ENCODE data around the gene CLEC4M.
"Not testable (repeated sequence)": the region's sequence is repeated elsewhere in the genome, so short reads cannot be mapped to it uniquely, and the experiment has no call there.

The CLEC4M gene

DNA sequence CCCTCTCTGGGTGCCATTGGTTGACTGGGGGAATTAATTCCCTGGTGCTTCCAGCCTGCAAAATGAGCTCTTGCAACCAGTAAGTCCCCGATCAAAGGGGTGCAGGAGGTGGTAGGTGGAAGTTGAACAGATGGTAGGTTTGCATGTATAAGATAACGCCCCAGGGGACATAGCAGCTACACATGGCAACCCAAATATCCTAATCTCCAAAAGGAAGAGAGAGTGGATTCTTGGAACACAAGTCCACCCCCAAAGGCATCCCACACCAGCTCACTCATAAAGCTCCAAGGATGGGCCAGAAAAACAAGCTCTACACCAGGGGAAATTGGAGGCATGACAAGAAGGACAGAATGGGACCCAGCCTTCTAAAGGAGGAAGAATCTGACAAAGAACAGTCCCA lies 20.5 kb upstream of the CLEC4M start:
- DNase-seq (ENCODE audit: low read depth) = no peak

DNA sequence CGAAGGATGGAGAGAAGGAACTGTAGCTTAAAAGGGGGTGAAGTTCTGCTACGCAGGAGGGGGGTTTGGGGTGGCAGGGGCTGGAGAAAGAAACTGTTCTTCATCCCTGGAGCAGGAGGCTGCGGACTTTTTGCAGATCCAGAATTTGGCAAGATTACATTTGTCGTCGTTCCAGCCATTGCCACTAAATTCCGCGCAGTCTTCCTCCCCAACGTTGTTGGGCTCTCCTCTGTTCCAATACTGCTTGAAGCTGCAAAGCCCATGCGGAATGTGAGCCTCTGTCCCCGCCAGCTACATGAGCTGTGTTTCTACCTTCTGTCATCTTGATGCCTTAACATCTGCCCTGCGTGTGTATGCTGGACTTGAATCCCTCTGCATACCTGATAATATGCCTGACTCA lies 20.1 kb upstream of the CLEC4M start:
- DNase-seq (ENCODE audit: low read depth) = no peak

DNA sequence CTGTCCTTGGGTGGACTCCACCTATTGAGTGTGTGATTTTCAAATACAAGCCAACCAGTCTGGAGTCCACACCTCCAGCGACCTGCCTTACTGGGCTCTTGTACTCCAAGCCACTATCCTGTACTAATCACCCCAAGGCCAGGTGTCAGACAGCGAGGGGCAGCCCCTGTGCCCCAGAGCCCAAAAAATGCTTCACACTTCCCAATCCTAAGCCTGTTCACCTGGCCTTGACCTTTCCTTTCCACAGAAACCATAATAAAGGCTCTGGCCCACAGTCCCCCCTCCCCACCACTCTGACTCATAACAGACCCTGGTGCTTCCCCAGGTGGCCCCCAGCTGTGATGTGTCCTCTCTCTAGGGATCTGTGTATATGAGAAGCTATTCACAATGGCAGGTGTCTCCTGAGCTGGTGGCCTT lies 19.6 kb upstream of the CLEC4M start:
- DNase-seq (ENCODE audit: low read depth) = no peak

DNA sequence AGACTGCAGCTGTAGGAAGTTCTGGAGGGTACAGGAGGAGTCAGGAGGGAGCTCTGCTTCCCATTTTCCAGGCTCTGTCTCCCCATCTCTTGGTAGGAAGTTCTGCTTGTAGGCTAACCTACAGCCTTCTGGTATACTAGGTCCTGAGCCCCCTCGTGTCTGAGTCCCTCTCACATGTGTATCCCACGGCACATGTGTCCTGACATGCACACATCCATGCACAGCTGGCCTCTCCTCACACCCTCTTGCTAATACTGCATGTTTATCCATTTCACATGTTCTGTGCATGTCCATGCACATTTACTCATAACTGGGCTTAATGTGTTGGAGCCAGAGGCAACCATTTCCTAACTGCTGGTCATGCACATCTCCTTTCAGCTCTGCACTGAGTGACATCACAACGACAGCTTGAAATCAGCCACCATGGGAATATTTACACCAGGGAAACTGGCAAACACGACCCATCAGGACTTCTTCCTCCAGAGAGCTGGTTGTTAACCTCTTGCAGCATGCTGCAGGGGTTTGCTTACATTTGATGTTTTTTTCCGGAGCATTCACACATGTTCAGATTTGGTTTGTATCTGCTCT lies 18.8 kb upstream of the CLEC4M start:
- DNase-seq (ENCODE audit: low read depth) = no peak

DNA sequence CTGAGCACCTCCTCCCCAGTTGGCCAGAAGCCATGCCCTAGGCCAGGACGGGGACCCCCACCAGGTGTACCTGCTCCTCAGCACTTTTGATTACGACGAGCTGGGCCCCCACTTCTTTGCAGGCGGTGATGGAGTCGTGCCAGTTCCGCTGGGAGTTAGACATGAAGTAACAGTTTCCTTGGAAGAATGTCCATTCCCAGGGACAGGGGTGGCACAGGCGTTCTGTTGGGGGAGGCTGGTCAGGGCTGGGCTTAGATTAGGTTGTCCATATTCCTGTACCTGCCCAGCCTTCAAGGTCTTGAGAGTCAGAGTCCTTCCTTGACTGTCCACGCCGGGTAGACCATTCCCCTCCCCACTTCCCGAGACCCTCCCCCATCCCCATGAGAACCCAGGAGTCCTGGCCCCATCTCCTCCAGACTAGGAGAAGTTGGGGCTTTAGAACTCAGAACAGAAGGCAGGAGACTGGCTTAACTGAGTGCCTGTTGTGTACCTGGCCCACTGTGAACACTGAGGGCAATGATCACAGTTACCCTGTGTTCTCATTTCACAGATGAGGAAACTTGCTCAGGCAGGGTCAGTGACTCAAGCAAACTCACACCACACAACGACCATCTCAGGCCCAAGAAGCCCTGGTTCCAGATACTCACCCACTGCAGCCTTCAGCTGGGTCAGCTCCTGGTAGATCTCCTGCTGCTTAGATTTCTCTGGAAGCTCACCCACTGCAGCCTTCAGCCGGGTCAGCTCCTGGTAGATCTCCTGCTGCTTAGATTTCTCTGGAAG lies 18.0 kb upstream of the CLEC4M start:
- DNase-seq (ENCODE audit: low read depth) = no peak

DNA sequence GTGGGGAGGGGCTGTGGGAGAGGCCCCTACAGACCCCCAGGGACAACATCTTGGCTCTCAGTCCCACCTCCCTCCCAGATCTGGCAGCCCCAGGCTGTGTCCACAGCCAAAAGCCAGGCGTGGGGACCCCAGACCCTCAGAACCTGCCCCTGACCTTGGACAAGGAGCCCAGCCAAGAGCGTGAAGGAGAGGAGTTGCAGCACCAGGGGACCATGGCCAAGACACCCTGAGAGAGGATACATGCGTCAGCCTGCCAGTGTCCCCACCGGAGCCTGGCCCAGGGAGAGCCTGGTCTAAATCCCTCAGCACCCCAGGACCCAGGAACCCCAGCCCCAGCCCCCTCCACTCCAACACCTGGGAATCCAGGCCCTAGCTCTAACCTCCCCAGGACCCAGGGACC lies 16.7 kb upstream of the CLEC4M start:
- DNase-seq (ENCODE audit: low read depth) = not testable (repeated sequence)

DNA sequence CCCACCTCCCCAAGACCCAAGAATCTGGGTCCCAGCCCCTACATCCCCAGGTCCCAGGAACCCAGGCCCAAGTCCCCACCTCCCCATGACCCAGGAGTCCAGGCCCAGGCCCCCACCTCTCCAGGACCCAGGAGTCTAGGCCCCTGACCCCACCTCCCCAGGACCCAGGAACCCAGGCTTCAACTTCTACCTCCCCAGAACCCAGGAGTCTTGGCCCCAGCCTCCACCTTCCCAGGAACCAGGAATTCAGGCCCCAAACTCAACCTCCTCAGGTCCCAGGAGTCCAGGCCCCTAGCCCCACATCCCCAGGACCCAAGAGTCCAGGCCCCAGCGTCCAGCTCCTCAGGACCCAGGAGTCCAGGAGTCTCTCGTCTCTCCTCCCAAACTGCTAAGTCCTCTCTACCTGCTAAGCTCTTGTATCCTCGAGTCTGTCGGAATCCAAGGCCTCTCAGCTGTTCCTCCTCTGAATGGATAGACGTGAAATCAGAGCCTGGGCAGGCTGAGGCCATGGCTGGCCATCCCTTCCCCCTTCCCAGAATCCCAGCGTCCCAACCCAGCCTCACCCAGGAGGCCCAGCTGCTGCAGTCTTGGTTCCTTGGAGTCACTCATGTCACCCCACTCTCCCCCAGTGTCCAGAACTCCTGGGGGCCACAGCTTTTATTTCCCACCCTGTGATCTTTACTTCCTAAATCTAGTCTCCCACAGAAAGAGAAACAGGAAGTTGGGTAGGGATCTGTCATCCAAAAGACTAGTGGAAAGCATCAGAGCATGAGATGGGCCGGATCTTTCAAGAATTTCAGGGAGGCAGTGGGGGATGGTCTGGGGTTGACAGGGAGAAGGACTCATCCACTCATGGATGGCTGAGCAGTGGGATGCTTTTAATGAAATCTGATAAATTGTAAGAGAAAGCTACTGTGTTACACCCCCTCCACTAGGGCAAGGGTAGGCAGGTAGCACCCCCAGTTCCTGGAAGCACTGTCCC lies 15.8 kb upstream of the CLEC4M start, which contains the start of gene CD209:
CD209 (minus strand) TSS at position 632 of the 982 bp plus-strand sequence; CDS start at position 609, 23 bp downstream.
- no peak for DNase-seq (ENCODE audit: low read depth)

DNA sequence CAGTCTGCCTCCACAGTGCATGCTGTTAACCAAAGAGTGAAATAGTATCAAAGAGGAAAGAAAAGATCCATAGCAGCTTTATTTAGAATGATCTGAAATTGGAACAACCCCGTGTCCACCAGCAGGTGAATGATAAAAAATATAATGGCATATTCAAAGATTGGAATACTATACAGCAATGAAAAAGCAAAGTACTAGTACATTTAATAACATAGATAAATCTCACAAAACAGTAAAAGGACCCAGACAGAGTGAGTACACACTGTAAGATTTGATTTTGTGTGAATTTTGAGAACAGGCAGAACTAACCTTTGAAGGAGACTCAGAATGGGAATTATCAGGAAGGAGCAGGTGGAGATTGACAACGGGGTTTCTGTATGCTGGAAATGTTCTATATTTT lies 14.9 kb upstream of the CLEC4M start:
- DNase-seq (ENCODE audit: low read depth) = no peak

DNA sequence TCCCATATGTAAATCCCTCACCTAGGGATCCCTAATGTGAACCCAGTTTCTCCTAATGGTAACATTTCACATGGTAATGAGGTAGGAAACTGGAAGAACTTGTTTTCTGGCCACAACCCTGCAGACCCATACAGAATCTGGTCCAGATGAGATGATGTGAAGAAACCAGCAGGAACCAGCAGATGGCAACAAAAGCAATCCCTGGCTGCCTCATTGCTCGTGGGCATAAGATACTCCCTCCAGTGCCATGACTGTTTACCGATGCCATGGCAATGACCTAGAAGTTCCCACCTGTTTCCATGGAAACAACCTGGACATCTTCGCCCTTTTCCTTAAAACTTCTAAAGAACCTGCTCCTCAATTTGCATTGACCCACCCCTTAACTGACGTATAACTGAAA lies 14.3 kb upstream of the CLEC4M start:
- no peak for DNase-seq (ENCODE audit: low read depth)

DNA sequence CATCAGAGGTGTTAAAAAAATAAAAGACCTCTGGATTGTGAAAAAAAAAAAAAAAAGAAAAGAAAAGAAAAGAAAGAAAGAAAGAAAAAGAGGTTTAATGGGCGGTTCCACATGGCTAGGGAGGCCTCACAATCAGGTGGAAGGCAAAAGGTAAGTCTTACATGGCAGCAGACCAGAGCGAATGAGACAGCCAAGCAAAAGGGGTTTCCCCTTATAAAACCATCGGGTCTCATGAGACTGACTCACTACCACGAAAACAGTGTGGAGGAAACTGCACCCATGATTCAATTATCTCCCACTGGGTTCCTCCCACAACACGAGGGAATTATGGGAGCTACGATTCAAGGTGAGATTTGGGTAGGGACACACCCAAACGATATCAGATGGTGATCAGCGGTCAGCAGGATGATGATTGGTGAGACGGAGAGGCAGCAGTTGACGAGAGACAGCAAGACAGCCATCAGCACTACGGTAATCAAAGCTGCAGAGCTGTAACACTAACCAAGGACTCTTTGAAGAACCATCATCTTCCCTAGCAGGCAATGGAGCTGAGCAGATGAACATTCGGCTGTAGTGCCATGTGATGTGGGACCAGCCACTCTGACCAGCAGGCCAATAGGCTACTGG lies 11.8 kb upstream of the CLEC4M start:
- no peak for DNase-seq (ENCODE audit: low read depth)

DNA sequence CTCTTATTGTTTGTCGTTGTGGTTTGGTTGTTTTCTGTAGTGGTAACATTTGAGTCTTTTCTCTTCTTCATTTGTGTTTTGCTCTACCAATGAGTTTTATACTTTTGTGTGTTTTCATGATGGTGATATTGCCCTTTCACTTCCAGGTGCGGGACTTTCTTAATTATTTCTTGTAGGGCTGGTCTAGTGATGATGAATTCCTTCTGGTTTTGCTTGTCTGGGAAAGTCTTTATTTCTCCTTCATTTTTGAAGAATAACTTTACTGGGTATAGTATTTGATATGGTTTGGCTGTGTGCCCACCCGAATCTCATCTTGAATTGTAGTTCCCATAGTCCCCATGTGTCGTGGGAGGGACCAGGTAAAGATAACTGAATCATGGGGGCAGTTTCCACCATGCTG lies 6.8 kb upstream of the CLEC4M start:
- no peak for DNase-seq (ENCODE audit: low read depth)

DNA sequence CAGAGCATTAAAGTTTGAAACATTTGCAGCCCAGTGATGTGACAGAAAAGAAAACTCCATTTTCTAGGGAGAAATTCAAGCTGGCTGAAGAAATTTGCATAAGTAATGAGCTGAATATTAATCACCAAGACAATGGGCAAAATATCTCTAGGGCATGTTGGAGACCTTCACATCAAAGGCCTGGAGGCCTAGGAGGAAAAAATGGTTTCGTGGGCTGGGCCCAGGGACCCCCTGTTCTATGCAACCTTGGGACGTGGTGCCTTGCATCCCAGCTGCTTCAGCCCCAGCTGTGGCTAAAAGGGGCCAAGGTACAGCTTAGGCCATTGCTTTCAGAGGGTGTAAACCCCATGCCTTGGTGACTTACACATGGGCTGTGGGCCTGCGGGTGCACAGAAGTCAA lies 5.7 kb upstream of the CLEC4M start:
- no peak for DNase-seq (ENCODE audit: low read depth)

DNA sequence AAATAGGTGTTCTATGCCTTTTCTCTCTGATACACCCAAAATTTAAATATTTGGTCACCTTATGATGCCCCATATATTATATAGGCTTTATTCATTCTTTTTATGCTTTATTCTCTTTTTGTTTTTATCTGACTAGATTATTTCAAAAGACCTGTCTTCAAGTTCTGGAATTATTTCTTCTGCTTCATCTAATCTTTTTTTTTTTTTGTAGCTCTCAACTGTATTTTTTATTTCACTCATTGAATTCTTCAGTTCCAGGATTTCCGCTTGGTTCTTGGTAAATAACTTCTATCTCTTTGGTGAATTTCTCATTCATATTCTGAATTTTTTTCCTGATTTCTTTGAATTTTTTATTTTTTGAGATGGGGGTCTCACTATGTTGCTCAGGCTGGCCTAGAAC lies 3.9 kb upstream of the CLEC4M start:
- DNase-seq (ENCODE audit: low read depth) = no peak

DNA sequence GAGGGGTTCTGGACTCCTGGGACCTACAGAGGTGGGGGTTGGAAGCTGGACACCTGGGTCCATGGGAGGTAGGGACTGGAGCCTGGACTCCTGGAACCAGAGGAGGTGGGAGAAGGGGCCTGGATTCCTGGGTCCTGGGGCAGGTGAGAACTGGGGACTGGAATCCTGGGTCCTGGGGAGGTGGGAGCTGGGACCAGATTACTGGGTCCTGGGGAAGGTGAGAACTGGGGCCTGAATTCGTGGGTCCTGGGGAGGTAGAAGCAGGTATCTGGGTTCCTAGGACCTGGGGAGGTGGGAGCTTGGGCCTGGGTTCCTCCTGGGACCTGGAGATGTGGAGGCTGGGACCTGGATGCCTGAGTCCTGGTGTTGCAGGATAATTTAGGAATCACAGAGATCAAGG lies 653 bp downstream of the CLEC4M start:
- no peak for DNase-seq (ENCODE audit: low read depth)

DNA sequence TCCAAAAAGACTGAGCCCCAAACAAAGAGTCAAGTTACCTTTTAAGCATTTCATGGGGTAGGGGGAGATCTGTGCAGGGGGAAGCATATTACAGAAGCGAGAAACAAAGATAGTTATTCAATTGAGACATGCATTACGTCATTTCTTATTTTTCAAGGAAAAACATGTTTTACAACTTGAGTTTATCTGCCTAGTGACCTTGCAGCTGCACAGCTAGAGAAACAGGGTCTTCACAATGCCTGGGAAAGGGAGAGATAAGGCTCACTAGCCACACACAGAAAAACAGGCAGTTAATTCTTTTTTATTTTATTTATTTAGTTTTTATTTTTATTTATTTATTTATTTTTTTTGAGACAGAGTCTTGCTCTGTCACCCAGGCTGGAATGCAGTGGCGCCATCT lies 1.1 kb downstream of the CLEC4M start:
- DNase-seq (ENCODE audit: low read depth) = not testable (repeated sequence)

DNA sequence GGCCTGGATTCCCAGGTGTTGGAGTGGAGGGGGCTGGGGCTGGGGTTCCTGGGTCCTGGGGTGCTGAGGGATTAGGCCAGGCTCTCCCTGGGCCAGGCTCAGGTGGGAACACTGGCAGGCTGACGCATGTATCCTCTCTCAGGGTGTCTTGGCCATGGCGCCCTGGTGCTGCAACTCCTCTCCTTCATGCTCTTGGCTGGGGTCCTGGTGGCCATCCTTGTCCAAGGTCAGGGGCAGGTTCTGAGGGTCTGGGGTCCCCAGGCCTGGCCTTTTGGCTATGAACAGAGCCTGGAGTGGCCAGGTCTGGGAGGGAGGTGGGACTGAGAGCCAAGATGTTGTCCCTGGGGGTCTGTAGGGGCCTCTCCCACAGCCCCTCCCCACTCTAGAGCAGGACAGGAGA lies 2.0 kb downstream of the CLEC4M start:
- not testable (repeated sequence) for DNase-seq (ENCODE audit: low read depth)

DNA sequence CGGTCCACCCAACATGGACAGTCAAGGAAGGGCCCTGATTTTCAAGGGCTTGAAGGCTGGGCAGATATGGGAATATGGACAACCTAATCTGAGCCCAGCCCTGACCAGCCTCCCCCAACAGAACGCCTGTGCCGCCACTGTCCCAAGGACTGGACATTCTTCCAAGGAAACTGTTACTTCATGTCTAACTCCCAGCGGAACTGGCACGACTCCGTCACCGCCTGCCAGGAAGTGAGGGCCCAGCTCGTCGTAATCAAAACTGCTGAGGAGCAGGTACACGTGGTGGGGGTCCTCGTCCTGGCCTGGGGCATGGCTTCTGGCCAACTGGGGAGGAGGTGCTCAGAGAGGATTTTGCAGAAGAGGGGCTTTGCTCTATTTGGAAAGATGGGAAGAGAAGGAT lies 3.5 kb downstream of the CLEC4M start:
- DNase-seq (ENCODE audit: low read depth) = no peak

DNA sequence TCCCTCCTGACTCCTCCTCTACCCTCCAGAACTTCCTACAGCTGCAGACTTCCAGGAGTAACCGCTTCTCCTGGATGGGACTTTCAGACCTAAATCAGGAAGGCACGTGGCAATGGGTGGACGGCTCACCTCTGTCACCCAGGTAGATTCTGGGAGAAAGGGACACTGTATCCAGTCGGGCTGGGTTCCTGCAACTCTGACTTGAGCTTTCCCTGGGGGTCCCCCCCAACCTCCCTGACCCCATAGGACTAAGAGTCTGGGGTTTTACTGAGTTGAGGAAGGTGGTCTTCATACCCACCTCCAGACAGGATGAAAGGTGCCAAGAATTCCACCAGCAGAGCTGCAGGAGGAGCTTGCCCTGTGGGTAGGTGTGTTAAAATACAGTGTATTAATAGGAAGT lies 4.4 kb downstream of the CLEC4M start:
- no peak for DNase-seq (ENCODE audit: low read depth)

DNA sequence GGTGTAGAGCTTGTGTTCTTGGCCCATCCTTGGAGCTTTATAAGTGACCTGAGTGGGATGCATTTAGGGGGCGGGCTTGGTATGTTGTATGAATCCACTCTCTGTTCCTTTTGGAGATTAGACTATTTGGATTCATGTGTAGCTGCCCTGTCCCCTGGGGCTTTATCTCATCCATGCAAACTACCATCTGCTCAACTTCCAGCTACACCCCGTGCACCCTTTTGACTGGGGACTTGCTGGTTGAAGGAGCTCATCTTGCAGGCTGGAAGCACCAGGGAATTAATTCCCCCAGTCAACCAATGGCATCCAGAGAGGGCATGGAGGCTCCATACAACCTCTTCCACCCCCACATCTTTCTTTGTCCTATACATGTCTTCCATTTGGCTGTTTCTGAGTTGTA lies 6.1 kb downstream of the CLEC4M start:
- no peak for DNase-seq (ENCODE audit: low read depth)

DNA sequence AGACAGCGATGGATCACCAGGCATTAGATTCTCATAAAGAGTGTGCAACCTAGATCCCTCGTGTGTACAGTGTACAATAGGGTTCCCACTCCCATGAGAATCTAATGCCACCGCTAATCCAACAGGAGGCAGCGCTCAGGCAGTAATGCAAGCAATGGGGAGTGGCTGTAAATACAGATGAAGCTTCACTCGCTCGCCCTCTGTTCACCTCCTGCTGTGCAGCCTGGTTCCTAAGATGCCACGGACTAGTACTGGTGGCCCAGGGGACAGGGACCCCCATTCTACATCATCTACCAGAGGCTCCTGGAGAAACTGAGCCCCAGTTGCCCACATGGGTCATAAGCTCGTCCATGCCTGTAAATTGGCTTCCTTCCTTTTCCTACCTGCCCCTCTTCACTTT lies 8.0 kb downstream of the CLEC4M start:
- DNase-seq (ENCODE audit: low read depth) = no peak

DNA sequence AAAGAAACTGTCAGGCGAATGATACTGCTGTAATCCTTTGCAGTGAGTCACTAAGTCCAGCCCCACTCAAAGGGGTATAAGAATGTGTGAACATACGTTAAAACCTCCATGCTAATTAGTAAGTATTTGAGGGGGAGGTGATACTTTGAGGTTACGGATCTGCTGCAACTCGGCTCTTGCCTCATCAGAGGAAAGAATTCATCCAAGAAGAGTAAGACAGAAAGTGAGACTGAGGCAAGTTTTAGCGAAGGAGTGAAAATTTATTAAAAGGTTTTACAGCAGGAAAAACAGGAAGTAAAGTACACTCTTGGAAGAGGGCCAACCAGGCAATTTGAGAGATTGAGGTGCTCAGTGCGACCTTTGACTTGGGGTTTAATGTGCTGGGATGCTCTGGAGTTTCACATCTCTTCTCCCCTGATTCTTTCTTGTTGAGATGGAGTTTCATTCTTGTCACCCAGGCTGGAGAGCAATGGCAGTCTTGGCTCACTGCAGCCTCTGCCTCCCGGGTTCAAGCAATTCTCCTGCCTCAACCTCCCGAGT lies 9.8 kb downstream of the CLEC4M start:
- no peak for DNase-seq (ENCODE audit: low read depth)

DNA sequence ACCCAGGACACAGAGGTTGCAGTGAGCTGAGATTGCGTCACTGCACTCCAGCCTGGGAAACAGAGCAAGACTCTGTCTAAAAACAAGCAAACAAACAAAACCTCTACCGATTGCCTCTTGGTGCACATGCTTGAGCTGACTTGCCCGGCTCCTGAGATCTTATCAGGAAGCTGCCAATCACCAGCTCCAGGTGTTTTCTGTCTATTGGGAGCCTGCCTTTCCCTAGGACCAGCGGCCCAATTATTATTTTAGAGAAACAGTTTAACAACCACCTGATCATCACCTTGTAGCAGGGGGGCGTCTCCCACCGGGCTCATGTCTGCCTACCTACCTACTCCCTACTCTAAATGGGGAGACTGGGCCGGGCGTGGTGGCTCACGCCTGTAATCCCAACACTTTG lies 10.8 kb downstream of the CLEC4M start:
- DNase-seq (ENCODE audit: low read depth) = no peak

All from fibroblast of gingiva (primary cell).